ENCODE measurements around the gene POC1A. TPM values are rescaled to one million over a fixed set of nuclear protein-coding genes. Genes with fewer than 3 reads are reported as not detected.

POC1A gene
- total RNA-seq, 4 donors from 2014 or later, result 1.1 to 4.8 (median 4.7) TPM; not detected in 1

DNA sequence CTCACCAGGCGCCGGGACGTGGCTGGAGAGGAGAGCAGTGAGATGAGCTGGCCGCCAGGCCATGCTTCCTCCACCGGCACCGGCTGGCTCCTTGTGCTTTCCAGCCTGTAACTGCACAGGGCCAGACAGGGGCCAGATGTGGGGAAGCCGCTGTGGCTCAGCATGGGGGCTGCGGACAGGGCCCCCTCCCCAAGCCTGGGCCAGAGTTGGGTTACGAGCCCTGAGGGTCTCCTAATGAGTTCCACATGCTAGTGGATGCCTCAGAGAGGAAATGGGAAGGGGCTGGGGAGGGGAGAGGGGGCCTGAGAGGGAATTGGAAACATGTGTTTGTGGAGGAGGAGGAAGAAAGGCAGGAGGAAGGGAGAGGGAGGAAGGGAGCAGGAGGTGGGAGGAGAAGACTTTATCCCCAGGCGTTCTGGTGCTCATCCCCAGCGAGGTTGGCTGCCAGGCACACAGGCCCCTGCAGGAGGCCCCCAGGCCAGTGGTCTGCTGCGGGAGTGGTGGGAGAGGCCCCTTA lies 86.1 kb downstream of the POC1A start:
- TF ChIP-seq, protein P1, sequence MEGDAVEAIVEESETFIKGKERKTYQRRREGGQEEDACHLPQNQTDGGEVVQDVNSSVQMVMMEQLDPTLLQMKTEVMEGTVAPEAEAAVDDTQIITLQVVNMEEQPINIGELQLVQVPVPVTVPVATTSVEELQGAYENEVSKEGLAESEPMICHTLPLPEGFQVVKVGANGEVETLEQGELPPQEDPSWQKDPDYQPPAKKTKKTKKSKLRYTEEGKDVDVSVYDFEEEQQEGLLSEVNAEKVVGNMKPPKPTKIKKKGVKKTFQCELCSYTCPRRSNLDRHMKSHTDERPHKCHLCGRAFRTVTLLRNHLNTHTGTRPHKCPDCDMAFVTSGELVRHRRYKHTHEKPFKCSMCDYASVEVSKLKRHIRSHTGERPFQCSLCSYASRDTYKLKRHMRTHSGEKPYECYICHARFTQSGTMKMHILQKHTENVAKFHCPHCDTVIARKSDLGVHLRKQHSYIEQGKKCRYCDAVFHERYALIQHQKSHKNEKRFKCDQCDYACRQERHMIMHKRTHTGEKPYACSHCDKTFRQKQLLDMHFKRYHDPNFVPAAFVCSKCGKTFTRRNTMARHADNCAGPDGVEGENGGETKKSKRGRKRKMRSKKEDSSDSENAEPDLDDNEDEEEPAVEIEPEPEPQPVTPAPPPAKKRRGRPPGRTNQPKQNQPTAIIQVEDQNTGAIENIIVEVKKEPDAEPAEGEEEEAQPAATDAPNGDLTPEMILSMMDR (IDR thresholded peaks at IDR 0.05), result no peak
- TF ChIP-seq POLR2A (IDR thresholded peaks at IDR 0.05), result no peak
- Histone ChIP-seq H3K4me1 (no peaks in the 10 kb centered on the region), H3K9me3 (no peaks in the 10 kb centered on the region), H3K36me3 (no peaks in the 10 kb centered on the region), H3K27me3 (no peaks in the 10 kb centered on the region), H3K27ac (peak overlapping the region; percentile 69 to 74), H3K4me3 (no peak overlapping the region)
- DNase-seq, result peak in 1 of 2 donors; percentile 58
- intact Hi-C loops (cut with DNase I; ENCODE audit: low total_unique reads), result no loop called here

DNA sequence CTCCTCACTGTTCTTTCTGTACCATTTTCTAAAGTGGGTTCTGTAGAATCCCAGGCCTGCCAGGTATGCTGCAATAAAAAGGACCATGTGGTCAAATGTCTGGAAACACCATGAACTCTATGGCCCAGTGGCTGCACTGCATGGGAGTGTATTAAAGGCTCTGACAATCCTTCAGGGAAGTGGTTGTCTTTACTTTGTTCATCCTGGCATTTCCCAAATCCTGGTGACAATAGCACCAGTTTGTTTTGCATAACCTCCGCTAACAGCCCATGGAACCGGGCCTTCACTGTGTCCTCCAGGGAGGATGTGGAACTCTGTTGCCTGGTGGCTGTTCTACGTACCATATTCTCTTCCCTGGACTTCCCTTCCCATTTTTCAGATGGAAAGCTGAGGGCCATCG lies 86.7 kb downstream of the POC1A start:
- peak overlapping the region; percentile 69 to 74 for H3K27ac ChIP-seq
- TF ChIP-seq, protein P1 (IDR thresholded peaks at IDR 0.05), result no peak
- no peak for TF ChIP-seq POLR2A (IDR thresholded peaks at IDR 0.05)
- H3K9me3 ChIP-seq, result no peaks in the 10 kb centered on the region
- intact Hi-C loops (cut with DNase I; ENCODE audit: low total_unique reads), result no loop called here
- H3K27me3 ChIP-seq, result no peaks in the 10 kb centered on the region
- no peaks in the 10 kb centered on the region for H3K4me1 ChIP-seq
- H3K36me3 ChIP-seq, result no peaks in the 10 kb centered on the region
- H3K4me3 ChIP-seq, result no peak overlapping the region
- DNase-seq, result no peak

DNA sequence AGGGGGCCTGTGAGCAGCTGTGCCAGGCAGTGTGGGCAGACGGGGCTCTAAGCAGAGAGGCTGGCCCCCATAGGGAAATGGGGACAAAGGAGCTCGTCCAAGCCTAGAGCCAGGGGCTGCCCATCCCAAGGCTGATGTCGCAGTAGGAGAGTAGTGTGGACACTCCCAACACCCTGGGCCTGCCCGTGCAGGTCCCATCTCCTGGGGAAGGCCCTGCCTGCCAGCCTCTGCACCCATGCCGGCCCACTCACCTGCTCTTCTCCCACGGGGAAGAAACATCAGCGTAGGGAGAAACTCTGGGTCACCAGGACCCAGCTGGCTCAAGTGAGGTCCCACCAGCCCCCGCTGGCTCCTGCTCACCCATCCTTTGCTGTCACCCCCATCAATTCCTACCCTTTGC lies 87.2 kb downstream of the POC1A start:
- DNase-seq, result no peak
- no peaks in the 10 kb centered on the region for H3K9me3 ChIP-seq
- H3K27ac ChIP-seq, result peak overlapping the region in 1 of 2 donors; percentile 74
- no peak for TF ChIP-seq POLR2A (IDR thresholded peaks at IDR 0.05)
- TF ChIP-seq, protein P1 (IDR thresholded peaks at IDR 0.05), result no peak
- no peak overlapping the region for H3K4me3 ChIP-seq
- no peaks in the 10 kb centered on the region for H3K27me3 ChIP-seq
- H3K36me3 ChIP-seq, result no peaks in the 10 kb centered on the region
- intact Hi-C loops (cut with DNase I; ENCODE audit: low total_unique reads), result no loop called here
- H3K4me1 ChIP-seq, result no peaks in the 10 kb centered on the region

DNA sequence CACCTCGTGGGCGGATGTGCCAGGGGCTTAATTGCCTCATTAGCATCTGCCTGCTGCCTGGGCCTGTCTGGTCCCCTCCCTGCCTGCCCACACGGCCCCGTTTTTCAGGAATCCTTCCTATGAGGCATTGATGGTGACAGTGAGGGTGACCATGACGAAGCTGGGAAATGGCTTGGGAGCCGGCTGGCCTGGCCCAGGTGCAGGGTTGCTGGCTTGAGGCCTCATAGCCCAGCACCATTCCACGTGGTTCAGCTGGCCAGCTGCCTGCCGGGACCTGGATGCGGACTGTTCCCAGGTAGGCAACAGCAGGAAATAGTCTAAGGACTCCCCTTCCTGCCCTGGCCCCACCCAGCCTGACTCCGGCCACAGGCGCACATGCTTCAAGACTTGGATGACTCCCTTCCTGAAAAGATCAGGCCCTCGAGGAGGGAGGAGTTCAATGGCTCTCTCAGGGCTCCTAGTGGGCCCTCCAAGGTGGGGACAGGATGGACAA lies 88.9 kb downstream of the POC1A start:
- H3K9me3 ChIP-seq, result no peaks in the 10 kb centered on the region
- intact Hi-C loops (cut with DNase I; ENCODE audit: low total_unique reads), result no loop called here

DNA sequence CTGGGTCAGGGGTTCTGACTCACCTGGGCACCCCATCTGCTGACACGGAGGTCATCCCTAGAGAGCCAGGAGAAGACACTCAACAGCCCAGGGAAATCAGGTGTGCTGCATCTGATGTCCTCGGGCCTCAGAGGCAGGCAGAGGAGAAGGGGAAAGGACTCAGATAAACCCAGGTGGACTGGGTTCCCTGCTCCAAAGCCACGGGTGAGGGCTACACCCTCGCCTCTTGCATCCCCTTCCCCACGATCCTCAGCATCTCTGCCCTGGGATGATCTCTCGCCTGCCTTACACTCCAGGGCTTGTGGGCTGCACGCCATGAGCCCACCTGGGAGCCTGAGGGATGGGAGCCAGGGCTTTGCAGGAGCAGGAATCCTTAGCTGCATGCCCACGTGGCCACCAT lies 89.7 kb downstream of the POC1A start:
- Histone ChIP-seq H3K36me3 (no peaks in the 10 kb centered on the region), H3K4me3 (no peak overlapping the region), H3K27ac (no peak overlapping the region), H3K27me3 (no peaks in the 10 kb centered on the region), H3K4me1 (no peaks in the 10 kb centered on the region), H3K9me3 (no peaks in the 10 kb centered on the region)
- intact Hi-C loops (cut with DNase I; ENCODE audit: low total_unique reads), result no loop called here
- DNase-seq, result no peak
- TF ChIP-seq POLR2A (IDR thresholded peaks at IDR 0.05), result no peak
- TF ChIP-seq, protein P1 (IDR thresholded peaks at IDR 0.05), result no peak

More for the DNA sequence above, 88.9 kb downstream of the POC1A start:
- no peak for DNase-seq
- H3K27ac ChIP-seq, result no peak overlapping the region
- TF ChIP-seq, protein P1 (IDR thresholded peaks at IDR 0.05), result no peak
- H3K4me3 ChIP-seq, result no peak overlapping the region
- no peaks in the 10 kb centered on the region for H3K4me1 ChIP-seq
- H3K36me3 ChIP-seq, result no peaks in the 10 kb centered on the region
- H3K27me3 ChIP-seq, result no peaks in the 10 kb centered on the region

Measured in uterus (tissue), 4 donors.